Measurements from ENCODE around the gene CACNA1B. TPM values are rescaled to one million over a fixed set of nuclear protein-coding genes. Genes with fewer than 3 reads are reported as not detected.

The CACNA1B gene
- total RNA-seq, 4 donors from 2014 or later, result 0.13 to 0.42 (median 0.31) TPM

GRCh38 chr9:137832191-137832700 is 45.3 kb upstream of the CACNA1B start:
- TF ChIP-seq EP300 (IDR thresholded peaks at IDR 0.05) (no peak), POLR2A (IDR thresholded peaks at IDR 0.05; ENCODE audit: low read depth) (no peak)
- Histone ChIP-seq H3K4me3 (no peak overlapping the region), H3K27me3 (no peaks in the 10 kb centered on the region), H3K36me3 (peaks cover 35 to 99% (median 71%) of the 10 kb centered on the region in 4 donors), H3K4me1 (no peaks in the 10 kb centered on the region), H3K9me3 (no peaks in the 10 kb centered on the region), H3K27ac (replicated peaks in 1 of 4) (no peak overlapping the region)
- no peak for DNase-seq (ENCODE audit: extremely low spot score)
- WGBS, result 95% methylated on average over 20 of the region's 20 CpGs
- intact Hi-C loops (cut with DNase I), result no loop called here

- 94% methylated on average over 38 of the region's 44 CpGs for WGBS
- no peak for TF ChIP-seq POLR2A (IDR thresholded peaks at IDR 0.05; ENCODE audit: low read depth)
- TF ChIP-seq EP300 (IDR thresholded peaks at IDR 0.05), result no peak
- TF ChIP-seq CTCF (IDR thresholded peaks at IDR 0.05), result no peak
- TF ChIP-seq POLR2AphosphoS5 (IDR thresholded peaks at IDR 0.05), result no peak
Observed at GRCh38 chr9:137832830-137833590, 44.6 kb upstream of the CACNA1B start.

GRCh38 chr9:137833721-137834613 is 43.6 kb upstream of the CACNA1B start:
- no peak overlapping the region for H3K27ac ChIP-seq (replicated peaks in 1 of 4)
- peaks cover 33 to 96% (median 62%) of the 10 kb centered on the region in 4 donors for H3K36me3 ChIP-seq
- H3K27me3 ChIP-seq, result no peaks in the 10 kb centered on the region
- no peak overlapping the region for H3K4me3 ChIP-seq
- TF ChIP-seq POLR2A (IDR thresholded peaks at IDR 0.05; ENCODE audit: low read depth), result no peak
- no peak for TF ChIP-seq CTCF (IDR thresholded peaks at IDR 0.05)
- TF ChIP-seq EP300 (IDR thresholded peaks at IDR 0.05), result no peak
- no peak for TF ChIP-seq POLR2AphosphoS5 (IDR thresholded peaks at IDR 0.05)
- H3K9me3 ChIP-seq, result no peaks in the 10 kb centered on the region
- intact Hi-C loops (cut with DNase I), result no loop called here
- no peak for DNase-seq (ENCODE audit: extremely low spot score)
- no peaks in the 10 kb centered on the region for H3K4me1 ChIP-seq
- WGBS, result 98% methylated on average over 43 of the region's 73 CpGs

More at GRCh38 chr9:137832830-137833590, 44.6 kb upstream of the CACNA1B start:
- H3K9me3 ChIP-seq, result no peaks in the 10 kb centered on the region
- intact Hi-C loops (cut with DNase I), result no loop called here
- H3K27me3 ChIP-seq, result no peaks in the 10 kb centered on the region
- H3K4me3 ChIP-seq, result no peak overlapping the region
- H3K36me3 ChIP-seq, result peaks cover 34 to 99% (median 66%) of the 10 kb centered on the region in 4 donors
- no peak overlapping the region for H3K27ac ChIP-seq (replicated peaks in 1 of 4)
- H3K4me1 ChIP-seq, result no peaks in the 10 kb centered on the region
- no peak for DNase-seq (ENCODE audit: extremely low spot score)

- 96% methylated on average over 40 of the region's 66 CpGs for WGBS
- no peak for DNase-seq (ENCODE audit: extremely low spot score)
- H3K36me3 ChIP-seq, result peaks cover 29 to 86% (median 59%) of the 10 kb centered on the region in 4 donors
- TF ChIP-seq CTCF (IDR thresholded peaks at IDR 0.05) (no peak), POLR2A (IDR thresholded peaks at IDR 0.05; ENCODE audit: low read depth) (no peak), EP300 (IDR thresholded peaks at IDR 0.05) (no peak), POLR2AphosphoS5 (IDR thresholded peaks at IDR 0.05) (no peak)
- no peaks in the 10 kb centered on the region for H3K4me1 ChIP-seq
- intact Hi-C loops (cut with DNase I), result no loop called here
- H3K27me3 ChIP-seq, result no peaks in the 10 kb centered on the region
- H3K9me3 ChIP-seq, result no peaks in the 10 kb centered on the region
- no peak overlapping the region for H3K27ac ChIP-seq (replicated peaks in 1 of 4)
- no peak overlapping the region for H3K4me3 ChIP-seq
Observed at GRCh38 chr9:137834846-137835546, 42.6 kb upstream of the CACNA1B start.

Measured in esophagus muscularis mucosa (tissue), 4 donors.